ENCODE measurements around the gene NRP2. TPM values are rescaled to one million over a fixed set of nuclear protein-coding genes. Genes with fewer than 3 reads are reported as not detected.

NRP2 gene
- total RNA-seq, 1 donor from 2014 or later, result 64.0 TPM

- Mint-ChIP-seq H3K27ac (no peak overlapping the region), H3K4me1 (ENCODE audit: low read depth) (no peaks in the 10 kb centered on the region), H3K4me3 (no peak overlapping the region), H3K36me3 (ENCODE audit: low read depth) (no peaks in the 10 kb centered on the region), H3K9me3 (no peaks in the 10 kb centered on the region), H3K27me3 (ENCODE audit: insufficient read depth) (peaks cover 5% of the 10 kb centered on the region)
- no peak for DNase-seq (ENCODE audit: low spot score)
- intact Hi-C loops (cut with micrococcal nuclease), result no loop called here
Measured at GRCh38 chr2:205845446-205845845, 163.1 kb downstream of the NRP2 start.

Measured in activated T-helper 1 cell treated with anti-CD3 and anti-CD28 coated beads, Interleukin-12 subunit alpha, Interleukin-12 subunit beta, Interleukin-2, Interleukin-4 antibody, amounts not matched to agents 30 ng/mL and 10 ng/mL and 1 ng/mL, durations not matched to agents 14 hours and 24 hours and 36 hours (primary cell).